Activated CD8-positive, alpha-beta memory T cell treated with anti-CD3 and anti-CD28 coated beads for 36 hours (primary cell): Measurements from ENCODE around the gene TACC2. TPM values are rescaled to one million over a fixed set of nuclear protein-coding genes. Genes with fewer than 3 reads are reported as not detected.

Source experiments
- CTCF ChIA-PET: fragments of 350-600 bp; sonication (Branson Sonifier 250); formaldehyde crosslinking; loops from one replicate; lab custom pipeline; 2021; ENCODE audit warnings: antibody characterized with exemption; lab: Charles Lee
- POLR2A ChIA-PET: fragments of 350-600 bp; sonication (Branson Sonifier 250); formaldehyde crosslinking; loops from one replicate; lab custom pipeline; 2021; ENCODE audit warnings: antibody characterized with exemption; lab: Charles Lee
- total RNA-seq, 2 experiments: library from RNA; stranded (reverse); gene quantifications; one replicate each; pipeline ENCODE4 v1.2.3, GENCODE V29; 2021

The TACC2 gene
- total RNA-seq, 2 experiments from 2014 or later, result not detected

- POLR2A ChIA-PET, result no interaction called here
- CTCF ChIA-PET, result interaction anchor here (0.6 to 2.3 kb wide), 8 partner anchors 9 to 372 kb away, joined by 3 to 11 read pairs (median 3); no protein-coding TSS in a partner anchor
Observed at GRCh38 chr10:122267849-122268737, 279.1 kb downstream of the TACC2 start.

GRCh38 chr10:122269059-122269687 is 280.2 kb downstream of the TACC2 start:
- CTCF ChIA-PET, result interaction anchor here (0.8 to 2.3 kb wide), 4 partner anchors 11 to 297 kb away, joined by 3 to 11 read pairs (median 4); no protein-coding TSS in a partner anchor
- POLR2A ChIA-PET, result no interaction called here

DNA sequence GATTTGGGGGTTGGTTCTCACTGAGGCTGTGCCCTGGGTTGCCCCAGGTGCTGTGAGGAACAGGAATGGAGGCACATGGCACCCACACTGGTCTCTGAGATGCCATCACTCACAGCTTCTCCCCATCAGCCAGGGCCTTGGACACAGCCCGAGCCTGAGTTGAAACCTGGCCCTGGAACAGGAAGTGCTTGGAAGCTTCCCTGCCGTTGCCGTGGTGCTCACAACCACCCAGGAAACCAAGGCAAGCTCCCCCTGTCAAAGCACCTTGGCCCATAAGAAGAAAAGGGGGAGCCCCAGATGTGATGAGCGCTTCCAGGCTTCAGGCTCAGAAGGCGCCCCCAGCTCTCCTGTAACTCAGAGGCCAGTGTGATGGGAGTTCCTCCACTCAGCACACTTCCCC is 282.1 kb downstream of the TACC2 start, which contains the start of gene BTBD16:
TSS of gene BTBD16 (plus strand) at position 221 of the 400 bp plus-strand sequence. CDS start 3,786 bp downstream, outside the sequence.
- CTCF ChIA-PET, result no interaction called here
- POLR2A ChIA-PET, result no interaction called here

GRCh38 chr10:122273966-122274545 is 285.1 kb downstream of the TACC2 start:
- POLR2A ChIA-PET, result no interaction called here
- CTCF ChIA-PET, result interaction anchor here (1.5 kb wide), 1 partner anchor 292 kb away, joined by 3 read pairs; no protein-coding TSS in a partner anchor

- ChIA-PET POLR2A (no interaction called here), CTCF (interaction anchor here (2.0 kb wide), 1 partner anchor 9 kb away, joined by 7 read pairs; no protein-coding TSS in a partner anchor)
Observed at GRCh38 chr10:122276611-122277208, 287.7 kb downstream of the TACC2 start.

GRCh38 chr10:122277526-122278136 is 288.7 kb downstream of the TACC2 start:
- POLR2A ChIA-PET, result no interaction called here
- CTCF ChIA-PET, result interaction anchor here (2.0 kb wide), 1 partner anchor 10 kb away, joined by 7 read pairs; no protein-coding TSS in a partner anchor

- ChIA-PET POLR2A (no interaction called here), CTCF (interaction anchor here (0.6 to 1.2 kb wide), 3 partner anchors 12 to 37 kb away, joined by 3 to 5 read pairs (median 4); no protein-coding TSS in a partner anchor)
Observed at GRCh38 chr10:122279725-122280141, 290.8 kb downstream of the TACC2 start.

- ChIA-PET CTCF (interaction anchor here (1.2 kb wide), 2 partner anchors 12 to 18 kb away, joined by 3 to 5 read pairs; no protein-coding TSS in a partner anchor), POLR2A (no interaction called here)
Observed at GRCh38 chr10:122280156-122280555, 291.2 kb downstream of the TACC2 start.

- POLR2A ChIA-PET, result no interaction called here
- CTCF ChIA-PET, result no interaction called here
Observed at GRCh38 chr10:122281018-122281626, 292.2 kb downstream of the TACC2 start.

DNA sequence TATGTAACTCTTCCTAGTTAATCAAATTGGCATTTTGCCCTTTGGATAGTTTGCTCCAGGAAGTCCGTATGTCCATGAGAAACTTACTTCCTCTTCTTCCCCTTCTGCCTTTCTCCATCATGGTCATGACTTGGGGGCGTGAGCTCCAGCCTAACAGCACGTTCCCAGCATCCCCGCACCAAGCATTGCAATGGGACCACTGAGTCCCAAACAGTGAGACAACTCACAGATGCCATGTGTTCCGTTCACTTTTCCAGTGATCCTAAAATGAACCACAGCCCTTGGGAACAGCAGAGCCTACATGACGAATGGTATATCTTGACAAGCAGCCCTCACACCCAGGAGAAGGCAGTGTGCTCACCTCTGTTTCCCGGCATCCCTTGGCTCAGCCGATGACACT is 292.8 kb downstream of the TACC2 start:
- ChIA-PET POLR2A (no interaction called here), CTCF (no interaction called here)

GRCh38 chr10:122282253-122282671 is 293.3 kb downstream of the TACC2 start:
- CTCF ChIA-PET, result no interaction called here
- POLR2A ChIA-PET, result no interaction called here

- CTCF ChIA-PET, result interaction anchor here (1.8 kb wide), 1 partner anchor 16 kb away, joined by 5 read pairs; no protein-coding TSS in a partner anchor
- POLR2A ChIA-PET, result no interaction called here
Observed at GRCh38 chr10:122282909-122283308, 293.9 kb downstream of the TACC2 start.

GRCh38 chr10:122285506-122286444 is 296.8 kb downstream of the TACC2 start:
- CTCF ChIA-PET, result no interaction called here
- POLR2A ChIA-PET, result no interaction called here

DNA sequence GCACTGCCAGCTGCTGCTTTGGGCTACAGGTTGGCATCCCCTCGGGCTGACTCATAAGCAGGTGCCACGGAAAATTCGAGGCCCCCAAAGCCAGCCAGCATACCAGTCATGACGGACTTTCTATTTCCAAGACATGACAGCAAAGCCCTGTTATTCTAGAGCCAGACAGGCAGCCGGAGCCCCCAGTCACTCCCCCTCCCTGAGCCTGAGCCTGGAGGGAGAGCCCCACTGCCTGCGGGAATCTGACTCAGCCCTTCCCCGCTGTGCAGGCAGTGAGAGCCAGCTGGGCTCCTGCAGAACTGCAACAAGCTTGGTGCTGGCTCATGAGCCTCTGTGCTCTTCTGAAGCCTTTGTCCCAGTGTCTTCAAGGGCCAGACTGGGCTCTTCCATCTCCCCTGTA is 297.9 kb downstream of the TACC2 start:
- CTCF ChIA-PET, result no interaction called here
- POLR2A ChIA-PET, result no interaction called here

DNA sequence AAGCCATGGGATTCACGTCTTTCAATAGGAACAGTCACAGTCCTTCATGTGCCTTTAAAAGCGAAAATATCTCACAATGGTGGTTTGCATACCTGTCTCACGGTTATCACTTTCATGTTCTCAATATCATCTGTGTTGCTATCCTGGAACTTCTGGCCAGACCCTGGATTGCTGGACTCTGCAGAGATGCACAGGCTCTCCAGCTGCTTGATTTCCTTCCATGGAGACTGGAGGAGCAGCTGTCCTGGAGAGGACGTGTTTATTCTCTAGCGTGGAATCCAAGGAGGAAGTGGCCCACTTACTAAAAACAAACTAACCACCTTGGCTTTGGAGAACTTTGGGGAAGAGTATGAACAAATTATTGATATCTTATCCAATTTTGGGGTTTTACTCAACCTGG is 298.6 kb downstream of the TACC2 start:
- CTCF ChIA-PET, result no interaction called here

DNA sequence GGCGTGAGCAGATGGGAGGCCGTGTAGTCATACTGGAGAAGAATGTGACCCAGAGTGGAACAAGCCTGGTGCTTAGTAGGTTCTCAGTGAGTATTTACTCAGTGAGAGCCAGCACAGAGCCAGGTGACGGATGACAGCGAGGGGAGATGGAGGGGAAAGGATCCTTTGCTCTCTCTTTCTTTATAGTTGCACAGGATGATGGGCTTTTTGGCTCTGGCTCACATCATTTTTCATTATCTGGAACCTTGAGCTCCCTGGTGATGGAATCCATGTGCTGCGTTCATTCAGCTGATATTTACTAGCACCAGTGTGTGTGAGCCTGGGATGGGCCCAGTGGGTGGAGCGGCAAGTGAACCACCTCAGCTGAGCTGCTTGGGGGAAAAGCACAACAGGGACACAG is 299.3 kb downstream of the TACC2 start:
- ChIA-PET POLR2A (no interaction called here), CTCF (no interaction called here)

More for the DNA sequence above, 298.6 kb downstream of the TACC2 start:
- POLR2A ChIA-PET, result no interaction called here

DNA sequence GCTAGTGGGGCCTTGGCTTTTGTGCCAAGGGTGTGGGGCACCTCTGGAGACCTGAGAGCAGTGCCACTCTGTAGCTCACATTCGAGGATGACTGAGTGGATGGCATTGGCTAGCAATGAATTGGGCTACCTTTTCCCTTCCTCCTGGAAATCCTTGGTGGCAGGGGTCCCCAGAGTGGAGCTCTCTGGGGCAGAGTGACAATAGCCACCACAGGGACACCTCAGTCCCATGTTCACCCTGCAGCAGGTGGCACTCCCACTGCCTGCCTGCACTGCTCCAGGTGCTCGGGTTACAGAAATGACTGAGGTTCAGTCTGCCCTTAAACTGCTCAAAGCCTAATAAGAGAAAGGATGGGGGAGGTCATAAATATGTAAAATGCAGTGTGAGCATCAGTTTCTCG is 300.0 kb downstream of the TACC2 start:
- CTCF ChIA-PET, result no interaction called here
- POLR2A ChIA-PET, result no interaction called here
